ENCODE results near the gene SHISA4.

Gene SHISA4

GRCh38 chr1:201928266-201928665 lies 39.6 kb downstream of the SHISA4 start:
- no peaks in the 10 kb centered on the region for H3K9me2 ChIP-seq (replicated peaks; ENCODE audit: insufficient read depth, low read length)
- no peaks in the 10 kb centered on the region for H3K79me2 ChIP-seq (ENCODE audit: low read length)
- H2AFZ ChIP-seq (ENCODE audit: low read length): no peak overlapping the region
- no peaks in the 10 kb centered on the region for H3K9me3 ChIP-seq (replicated peaks; ENCODE audit: insufficient read depth, low read length)
- no peaks in the 10 kb centered on the region for H3K4me1 ChIP-seq (ENCODE audit: low read length)
- no peaks in the 10 kb centered on the region for H3K36me3 ChIP-seq (replicated peaks; ENCODE audit: insufficient read depth, low read length)
- H3F3A ChIP-seq (ENCODE audit: insufficient read depth, low read length): no peaks in the 10 kb centered on the region
- no peak for DNase-seq
- no peak overlapping the region for H3K9ac ChIP-seq (ENCODE audit: low read length)
- no peak overlapping the region for H3K4me3 ChIP-seq (ENCODE audit: low read length)
- H3K4me2 ChIP-seq (ENCODE audit: low read depth, low read length): no peak overlapping the region
- H3K27ac ChIP-seq (ENCODE audit: low read length): no peak overlapping the region
- no peaks in the 10 kb centered on the region for H4K20me1 ChIP-seq (ENCODE audit: insufficient read depth, low read length)
- TF ChIP-seq EZH2 (optimal IDR thresholded peaks at IDR 0.05; ENCODE audit: low read depth, low read length) (no peak), CTCF (IDR thresholded peaks at IDR 0.05; ENCODE audit: low read length) (no peak), EZH2phosphoT487 (IDR thresholded peaks at IDR 0.05; ENCODE audit: low read length) (no peak)
- no peaks in the 10 kb centered on the region for H3K27me3 ChIP-seq (replicated peaks; ENCODE audit: insufficient read depth, low read length)

DNA sequence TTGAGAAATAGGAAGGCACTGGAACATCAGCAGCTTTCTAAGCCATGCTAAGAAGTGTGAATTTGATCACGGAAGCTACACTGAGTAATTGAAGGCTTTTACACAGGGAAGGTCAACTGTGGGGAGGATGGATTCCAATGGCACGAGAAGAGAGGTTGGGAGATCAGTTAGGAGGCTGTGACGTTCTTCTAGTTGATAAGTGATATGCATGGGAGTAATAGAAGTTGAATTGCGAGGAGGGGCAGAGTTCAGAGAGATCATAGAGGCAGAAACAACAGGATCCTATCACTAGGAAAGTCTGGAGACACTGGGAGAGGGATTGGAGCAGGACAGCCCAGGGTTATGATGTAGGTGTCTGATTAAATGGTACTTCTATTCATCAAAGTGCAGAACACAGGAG lies 41.4 kb downstream of the SHISA4 start:
- H3K9me2 ChIP-seq (replicated peaks; ENCODE audit: insufficient read depth, low read length): no peaks in the 10 kb centered on the region
- DNase-seq: no peak
- H3K79me2 ChIP-seq (ENCODE audit: low read length): no peaks in the 10 kb centered on the region

DNA sequence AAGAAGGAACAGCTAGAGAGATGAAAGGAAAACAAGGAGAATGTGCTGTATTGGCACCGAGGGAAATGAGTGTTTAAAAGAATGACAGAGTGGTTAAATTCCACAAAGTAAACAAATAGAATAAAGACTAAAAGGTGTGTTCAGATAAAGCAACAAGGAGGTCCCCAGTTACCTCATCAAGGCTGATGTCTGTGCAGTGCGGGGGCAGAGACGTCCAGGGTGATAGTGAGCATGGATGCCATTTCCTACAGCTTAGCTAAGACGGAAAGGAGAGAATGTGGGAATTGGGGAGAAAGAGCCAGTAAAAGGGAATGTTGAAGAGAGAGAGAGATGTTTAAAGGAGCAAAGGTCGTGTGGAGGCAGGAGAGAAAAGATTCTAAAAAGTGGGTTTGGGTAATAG lies 42.1 kb downstream of the SHISA4 start:
- Histone ChIP-seq H3K36me3 (replicated peaks; ENCODE audit: insufficient read depth, low read length) (no peaks in the 10 kb centered on the region), H3K4me3 (ENCODE audit: low read length) (no peak overlapping the region), H4K20me1 (ENCODE audit: insufficient read depth, low read length) (no peaks in the 10 kb centered on the region), H3K9ac (ENCODE audit: low read length) (no peak overlapping the region), H2AFZ (ENCODE audit: low read length) (no peak overlapping the region), H3K4me2 (ENCODE audit: low read depth, low read length) (no peak overlapping the region), H3K9me2 (replicated peaks; ENCODE audit: insufficient read depth, low read length) (no peaks in the 10 kb centered on the region), H3K9me3 (replicated peaks; ENCODE audit: insufficient read depth, low read length) (no peaks in the 10 kb centered on the region), H3K27ac (ENCODE audit: low read length) (no peak overlapping the region), H3K4me1 (ENCODE audit: low read length) (no peaks in the 10 kb centered on the region), H3F3A (ENCODE audit: insufficient read depth, low read length) (no peaks in the 10 kb centered on the region), H3K79me2 (ENCODE audit: low read length) (no peaks in the 10 kb centered on the region), H3K27me3 (replicated peaks; ENCODE audit: insufficient read depth, low read length) (no peaks in the 10 kb centered on the region)
- DNase-seq: no peak
- TF ChIP-seq EZH2phosphoT487 (IDR thresholded peaks at IDR 0.05; ENCODE audit: low read length) (no peak), CTCF (IDR thresholded peaks at IDR 0.05; ENCODE audit: low read length) (no peak), EZH2 (optimal IDR thresholded peaks at IDR 0.05; ENCODE audit: low read depth, low read length) (no peak)

More for the DNA sequence above, 41.4 kb downstream of the SHISA4 start:
- Histone ChIP-seq H3K9ac (ENCODE audit: low read length) (no peak overlapping the region), H3K36me3 (replicated peaks; ENCODE audit: insufficient read depth, low read length) (no peaks in the 10 kb centered on the region), H3K4me3 (ENCODE audit: low read length) (no peak overlapping the region), H3K4me1 (ENCODE audit: low read length) (no peaks in the 10 kb centered on the region), H3K9me3 (replicated peaks; ENCODE audit: insufficient read depth, low read length) (no peaks in the 10 kb centered on the region), H3F3A (ENCODE audit: insufficient read depth, low read length) (no peaks in the 10 kb centered on the region), H4K20me1 (ENCODE audit: insufficient read depth, low read length) (no peaks in the 10 kb centered on the region), H3K27me3 (replicated peaks; ENCODE audit: insufficient read depth, low read length) (no peaks in the 10 kb centered on the region), H3K27ac (ENCODE audit: low read length) (no peak overlapping the region), H2AFZ (ENCODE audit: low read length) (no peak overlapping the region), H3K4me2 (ENCODE audit: low read depth, low read length) (no peak overlapping the region)
- no peak for TF ChIP-seq CTCF (IDR thresholded peaks at IDR 0.05; ENCODE audit: low read length)
- TF ChIP-seq EZH2phosphoT487 (IDR thresholded peaks at IDR 0.05; ENCODE audit: low read length): no peak
- no peak for TF ChIP-seq EZH2 (optimal IDR thresholded peaks at IDR 0.05; ENCODE audit: low read depth, low read length)

All from MM.1S (cell line).